Measurements from ENCODE around the gene SLC46A1.

Gene SLC46A1

GRCh38 chr17:28386391-28386790, 19.6 kb downstream of the SLC46A1 start:
- Histone ChIP-seq H3K27ac (ENCODE audit: low read length) (no peak overlapping the region), H3K4me3 (ENCODE audit: low read depth in 1 of 2, low read length in 2 of 2) (no peak overlapping the region), H3K4me2 (ENCODE audit: insufficient read depth, low read length) (no peak overlapping the region), H3K27me3 (ENCODE audit: insufficient read depth, low read length, poor library complexity) (no peaks in the 10 kb centered on the region), H4K20me1 (ENCODE audit: insufficient read depth, low read length) (no peaks in the 10 kb centered on the region), H3K9ac (ENCODE audit: low read depth, low read length) (no peak overlapping the region), H3K36me3 (ENCODE audit: insufficient read depth, low read length) (no peaks in the 10 kb centered on the region), H3K9me3 (ENCODE audit: insufficient read depth, low read length, severe bottlenecking) (no peaks in the 10 kb centered on the region), H3K79me2 (ENCODE audit: insufficient read depth, low read length) (no peaks in the 10 kb centered on the region), H2AFZ (ENCODE audit: low read depth, low read length) (no peak overlapping the region), H3K4me1 (ENCODE audit: insufficient read depth, low read length) (peaks cover 21% of the 10 kb centered on the region)
- DNase-seq, result no peak
- no peak for TF ChIP-seq EZH2 (IDR thresholded peaks at IDR 0.05; ENCODE audit: borderline replicate concordance, low read depth, low read length, severe bottlenecking)
- no peak for TF ChIP-seq CTCF (IDR thresholded peaks at IDR 0.05; ENCODE audit: borderline replicate concordance, extremely low read depth, low read length, poor library complexity, severe bottlenecking)
- no peak for ATAC-seq (ENCODE audit: insufficient read depth, low read depth)

- DNase-seq (no peak), ATAC-seq (ENCODE audit: insufficient read depth, low read depth) (no peak)
- Histone ChIP-seq H4K20me1 (ENCODE audit: insufficient read depth, low read length) (no peaks in the 10 kb centered on the region), H3K4me3 (ENCODE audit: low read depth in 1 of 2, low read length in 2 of 2) (peak overlapping the region in 1 of 2 experiments; percentile 85; a peak in 2 of 4 replicates), H3K27me3 (ENCODE audit: insufficient read depth, low read length, poor library complexity) (no peaks in the 10 kb centered on the region), H3K79me2 (ENCODE audit: insufficient read depth, low read length) (no peaks in the 10 kb centered on the region), H3K4me2 (ENCODE audit: insufficient read depth, low read length) (peak overlapping the region; percentile 79), H3K4me1 (ENCODE audit: insufficient read depth, low read length) (peaks cover 21% of the 10 kb centered on the region), H3K27ac (ENCODE audit: low read length) (no peak overlapping the region), H3K9ac (ENCODE audit: low read depth, low read length) (no peak overlapping the region), H3K9me3 (ENCODE audit: insufficient read depth, low read length, severe bottlenecking) (no peaks in the 10 kb centered on the region), H3K36me3 (ENCODE audit: insufficient read depth, low read length) (no peaks in the 10 kb centered on the region), H2AFZ (ENCODE audit: low read depth, low read length) (0 out of 2 replicates have a peak overlapping the region, but pooled peaks have one; percentile 89)
- TF ChIP-seq CTCF (IDR thresholded peaks at IDR 0.05; ENCODE audit: borderline replicate concordance, extremely low read depth, low read length, poor library complexity, severe bottlenecking), result no peak
These were observed 20.6 kb downstream of the SLC46A1 start for GRCh38 chr17:28385406-28385805.

- H3K9ac ChIP-seq (ENCODE audit: low read depth, low read length), result peak overlapping the region; percentile 63
- no peak for ATAC-seq (ENCODE audit: insufficient read depth, low read depth)
These were observed 21.0 kb downstream of the SLC46A1 start for GRCh38 chr17:28385037-28385400.

More at GRCh38 chr17:28385037-28385400, 21.0 kb downstream of the SLC46A1 start:
- Histone ChIP-seq H3K4me3 (ENCODE audit: low read depth in 1 of 2, low read length in 2 of 2) (peak overlapping the region; percentile 33 to 85; a peak in 3 of 4 replicates), H3K4me1 (ENCODE audit: insufficient read depth, low read length) (peaks cover 21% of the 10 kb centered on the region), H3K36me3 (ENCODE audit: insufficient read depth, low read length) (no peaks in the 10 kb centered on the region), H3K9me3 (ENCODE audit: insufficient read depth, low read length, severe bottlenecking) (no peaks in the 10 kb centered on the region), H2AFZ (ENCODE audit: low read depth, low read length) (peak overlapping the region; percentile 89), H3K27me3 (ENCODE audit: insufficient read depth, low read length, poor library complexity) (no peaks in the 10 kb centered on the region), H3K27ac (ENCODE audit: low read length) (peak overlapping the region; percentile 73; the same call in 1 of the 2 replicates), H3K4me2 (ENCODE audit: insufficient read depth, low read length) (peak overlapping the region; percentile 79), H3K79me2 (ENCODE audit: insufficient read depth, low read length) (no peaks in the 10 kb centered on the region), H4K20me1 (ENCODE audit: insufficient read depth, low read length) (no peaks in the 10 kb centered on the region)
- no peak for TF ChIP-seq CTCF (IDR thresholded peaks at IDR 0.05; ENCODE audit: borderline replicate concordance, extremely low read depth, low read length, poor library complexity, severe bottlenecking)
- TF ChIP-seq EZH2 (IDR thresholded peaks at IDR 0.05; ENCODE audit: borderline replicate concordance, low read depth, low read length, severe bottlenecking), result no peak
- no peak for DNase-seq
